ACHN (cell line): ENCODE data around the gene RNASE1.
"Not testable (repeated sequence)": the region's sequence is repeated elsewhere in the genome, so short reads cannot be mapped to it uniquely, and the experiment has no call there.

Experiments used
- DNase-seq: peaks from one replicate; pipeline ENCODE4 v3.0.0-alpha.2; 2015
- in situ Hi-C: cut with HindIII; loops from 2 replicates; pipeline ENCODE4 v1.10.0; 2017; ENCODE audit warnings: low sequenced_read_pairs, low pct_ligation_motif_present, low pct_unique_long_range_greater_than_20kb

The RNASE1 gene

DNA sequence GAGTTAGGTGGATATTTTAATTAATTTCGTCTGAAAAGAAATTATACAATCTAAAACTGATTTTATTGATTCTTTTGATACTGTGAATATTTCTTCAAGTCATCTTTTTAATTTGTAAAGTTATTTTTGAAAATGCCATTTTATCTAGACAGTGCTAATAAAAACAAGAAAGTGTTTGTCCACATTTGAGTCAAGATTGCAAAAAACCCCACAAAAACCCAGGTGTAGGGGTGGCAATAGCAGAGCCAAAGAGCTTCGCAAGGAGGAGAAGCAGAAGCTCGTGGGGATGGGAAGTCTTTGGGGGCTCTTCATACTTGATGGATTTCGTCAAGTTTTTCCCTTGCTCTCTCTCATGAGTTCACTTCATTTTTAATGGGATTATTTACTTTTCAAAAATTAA, 15.6 kb downstream of the RNASE1 start:
- DNase-seq, result no peak
- in situ Hi-C loops, result no loop called here

DNA sequence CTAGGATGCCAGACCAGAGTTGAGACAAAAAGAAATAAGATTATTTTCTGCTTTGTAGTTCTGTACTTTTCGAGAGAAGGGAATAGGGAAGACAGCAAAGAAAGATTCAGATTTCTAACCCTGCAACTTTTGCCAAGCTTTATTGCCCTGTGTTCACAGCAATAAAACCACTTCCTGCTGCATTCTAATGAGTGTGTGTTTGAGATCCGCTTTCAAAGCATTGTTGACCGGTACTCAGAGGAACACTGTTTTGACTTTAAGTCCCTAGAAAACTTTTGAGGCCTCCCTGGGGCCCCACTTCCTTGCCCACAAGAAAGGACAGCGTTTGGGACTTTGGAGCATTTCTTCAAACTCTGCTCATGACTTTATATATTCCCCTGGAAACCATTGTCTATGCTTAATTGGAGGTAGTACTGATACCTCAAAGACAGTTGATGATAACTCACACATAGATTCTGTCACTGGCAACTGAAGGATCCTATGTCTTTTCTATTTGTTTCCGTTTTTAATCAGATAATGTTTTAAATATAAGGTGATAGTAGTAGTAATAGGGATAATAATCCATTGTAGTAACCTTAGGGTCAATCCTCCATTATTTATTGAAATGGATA, 20.3 kb downstream of the RNASE1 start:
- in situ Hi-C loops, result no loop called here
- DNase-seq, result no peak

DNA sequence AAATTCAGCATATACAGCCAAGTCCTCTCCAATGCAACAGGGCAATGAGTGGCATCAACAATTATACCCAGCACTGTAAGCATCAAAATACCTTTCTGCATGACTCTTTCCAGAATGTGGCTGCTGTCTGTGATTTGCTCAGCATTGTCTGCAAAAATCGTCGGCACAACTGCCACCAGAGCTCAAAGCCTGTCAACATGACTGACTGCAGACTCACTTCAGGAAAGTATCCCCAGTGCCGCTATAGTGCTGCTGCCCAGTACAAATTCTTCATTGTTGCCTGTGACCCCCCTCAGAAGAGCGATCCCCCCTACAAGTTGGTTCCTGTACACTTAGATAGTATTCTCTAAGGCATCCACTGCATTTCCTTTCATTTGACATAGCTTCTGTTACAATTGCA, 20.8 kb downstream of the RNASE1 start:
- no peak for DNase-seq
- in situ Hi-C loops, result no loop called here

DNA sequence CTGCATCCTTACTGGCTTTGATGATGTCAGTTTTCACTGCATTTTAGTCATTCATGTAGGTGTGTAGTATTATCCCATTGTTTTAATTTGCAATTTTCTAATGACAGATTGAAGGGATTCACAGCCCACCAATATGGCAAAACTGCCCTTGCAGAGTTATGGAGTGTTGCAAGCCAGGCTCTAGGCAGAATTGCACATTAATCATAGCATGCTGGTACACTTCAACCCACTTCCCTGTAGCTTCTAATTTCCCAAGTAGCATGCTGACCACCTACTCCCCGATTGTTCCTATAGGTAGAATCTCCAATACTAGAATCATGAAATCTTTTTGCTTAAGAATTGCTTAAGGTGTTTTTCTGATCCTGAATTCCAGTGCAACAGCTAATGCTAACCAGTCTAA, 26.7 kb downstream of the RNASE1 start:
- no peak for DNase-seq
- in situ Hi-C loops, result no loop called here

DNA sequence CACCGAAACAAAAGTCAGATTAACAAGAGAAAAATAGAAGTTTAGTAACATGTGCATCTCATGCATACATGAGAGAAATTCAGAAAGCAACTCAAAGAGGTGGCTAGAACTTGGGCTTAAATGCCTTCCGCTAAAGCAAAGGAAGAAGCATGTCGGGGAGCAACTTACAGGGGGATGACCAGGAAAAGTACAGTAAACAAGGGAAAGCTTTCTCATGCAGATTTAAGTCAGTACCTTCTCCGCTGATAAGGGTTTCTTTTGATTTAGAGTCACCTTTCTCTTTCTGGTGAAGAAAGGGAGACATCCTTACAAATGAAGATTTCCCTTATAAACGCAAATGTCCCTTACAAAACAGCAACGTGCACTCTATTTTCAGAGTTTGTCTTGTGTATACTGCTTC, 27.6 kb downstream of the RNASE1 start:
- no peak for DNase-seq

DNA sequence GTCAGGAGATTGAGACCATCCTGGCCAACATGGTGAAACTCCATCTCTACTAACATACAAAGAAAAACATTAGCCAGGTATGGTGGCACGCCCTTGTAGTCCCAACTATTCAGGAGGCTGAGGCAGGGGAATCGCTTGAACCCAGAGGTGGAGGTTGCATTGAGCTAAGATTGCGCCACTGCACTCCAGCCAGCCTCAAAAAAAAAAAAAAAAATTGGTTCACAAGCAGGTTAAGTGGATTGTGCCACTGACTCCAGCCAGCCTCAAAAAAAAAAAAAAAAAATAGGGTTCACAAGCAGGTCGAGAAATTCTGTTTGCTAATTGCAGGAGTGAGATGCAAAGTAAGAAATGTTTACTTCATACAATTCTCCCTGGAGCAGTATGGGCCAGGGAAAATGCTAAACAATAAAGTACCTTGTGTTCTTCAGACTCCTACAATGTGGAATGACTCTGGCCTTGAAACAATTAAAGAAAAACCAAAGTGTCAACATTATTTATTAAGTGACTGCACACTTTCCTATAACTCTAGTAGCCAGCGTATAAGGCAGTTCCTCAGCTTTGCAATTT, 28.3 kb downstream of the RNASE1 start:
- DNase-seq, result no peak
- in situ Hi-C loops, result no loop called here

More for the DNA sequence above, 27.6 kb downstream of the RNASE1 start:
- in situ Hi-C loops, result no loop called here

DNA sequence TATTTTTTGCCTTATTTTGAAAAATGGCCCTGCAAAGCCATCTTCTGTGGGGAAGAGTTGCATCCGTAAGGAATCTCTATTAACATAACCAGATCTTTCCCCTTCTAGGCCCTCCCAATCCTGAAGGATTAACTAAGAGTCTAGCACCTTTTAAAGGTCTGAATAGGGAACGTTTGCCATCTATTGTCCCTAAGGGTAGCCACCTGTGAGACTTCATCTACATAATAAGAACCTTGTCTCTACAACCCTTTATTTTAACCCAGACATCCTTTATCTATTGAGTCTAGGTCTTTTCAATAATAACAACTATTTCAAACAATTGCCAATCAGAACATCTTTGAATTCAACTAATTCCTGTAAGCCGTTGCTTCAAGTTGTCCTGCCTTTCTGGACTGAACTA, 30.0 kb downstream of the RNASE1 start:
- in situ Hi-C loops, result no loop called here

DNA sequence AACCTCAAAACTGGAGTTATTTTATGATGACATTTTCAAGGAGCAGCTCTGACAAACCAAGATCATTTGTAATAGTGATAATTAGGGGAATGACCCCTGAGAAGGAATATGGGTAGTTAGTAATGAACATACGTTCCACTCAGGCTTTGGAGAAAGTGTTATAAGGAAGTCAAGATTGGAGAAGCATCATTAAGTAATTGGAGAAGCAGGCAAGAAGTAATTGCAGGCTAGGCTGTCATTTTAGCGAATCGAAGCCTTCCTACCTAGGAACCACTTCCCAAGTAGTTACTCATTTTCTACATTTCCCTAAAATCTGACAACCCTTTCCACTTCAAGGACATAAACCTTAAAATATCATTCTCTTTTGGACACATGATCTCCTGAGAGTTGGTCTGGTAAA, 33.2 kb downstream of the RNASE1 start:
- in situ Hi-C loops, result no loop called here
- no peak for DNase-seq

More for the DNA sequence above, 30.0 kb downstream of the RNASE1 start:
- DNase-seq, result no peak

DNA sequence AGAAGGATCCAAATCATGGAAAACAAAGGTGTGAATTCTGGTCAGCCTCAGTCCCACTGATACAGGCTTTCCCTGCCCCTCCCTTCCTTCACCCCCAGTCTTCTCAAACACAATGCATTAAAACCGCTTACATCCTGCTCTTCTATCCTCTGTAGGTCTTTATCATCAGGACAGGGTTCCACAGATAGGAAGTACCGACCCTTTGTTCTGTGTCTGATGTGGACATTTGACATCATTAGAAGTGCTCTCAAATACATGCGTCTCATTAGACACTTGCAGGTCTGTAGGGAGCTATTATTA, 34.1 kb downstream of the RNASE1 start:
- no peak for DNase-seq
- in situ Hi-C loops, result no loop called here

DNA sequence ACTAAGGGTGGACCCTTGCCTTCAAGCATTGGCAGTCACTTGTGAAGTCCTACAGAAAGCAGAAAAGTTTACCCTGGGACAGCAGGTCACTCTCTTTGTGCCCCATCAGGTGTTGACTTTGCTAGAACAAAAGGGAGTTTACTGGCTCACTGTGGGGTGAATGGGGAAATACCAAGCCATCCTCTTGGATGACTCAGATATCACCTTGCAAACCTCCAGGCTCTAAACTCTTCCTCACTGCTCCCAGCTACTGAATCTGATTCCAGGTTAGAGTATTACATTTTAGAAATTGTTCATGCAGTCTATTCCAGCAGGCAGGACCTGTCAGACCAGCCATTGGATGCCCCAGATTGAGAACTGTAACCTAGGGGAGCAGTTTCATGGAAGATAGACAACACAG, 41.7 kb downstream of the RNASE1 start:
- in situ Hi-C loops, result no loop called here
- no peak for DNase-seq

DNA sequence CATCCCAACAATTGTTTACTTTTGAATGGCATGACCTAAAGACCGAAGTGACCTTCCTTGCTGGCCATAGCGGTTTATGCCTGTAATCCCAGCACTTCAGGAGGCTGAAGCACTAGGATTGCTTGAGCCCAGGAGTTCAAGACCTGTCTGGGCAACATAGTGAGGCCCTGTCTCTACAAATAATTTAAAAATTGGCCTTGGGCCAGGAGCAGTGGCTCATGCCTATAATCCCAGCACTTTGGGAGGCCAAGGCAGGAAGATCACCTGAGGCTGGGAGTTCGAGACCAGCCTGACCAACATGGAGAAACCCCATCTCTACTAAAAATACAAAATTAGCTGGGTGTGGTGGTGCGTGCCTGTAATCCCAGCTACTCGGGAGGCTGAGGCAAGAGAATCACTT, 43.2 kb downstream of the RNASE1 start:
- DNase-seq, in situ Hi-C loops: not testable (repeated sequence)

DNA sequence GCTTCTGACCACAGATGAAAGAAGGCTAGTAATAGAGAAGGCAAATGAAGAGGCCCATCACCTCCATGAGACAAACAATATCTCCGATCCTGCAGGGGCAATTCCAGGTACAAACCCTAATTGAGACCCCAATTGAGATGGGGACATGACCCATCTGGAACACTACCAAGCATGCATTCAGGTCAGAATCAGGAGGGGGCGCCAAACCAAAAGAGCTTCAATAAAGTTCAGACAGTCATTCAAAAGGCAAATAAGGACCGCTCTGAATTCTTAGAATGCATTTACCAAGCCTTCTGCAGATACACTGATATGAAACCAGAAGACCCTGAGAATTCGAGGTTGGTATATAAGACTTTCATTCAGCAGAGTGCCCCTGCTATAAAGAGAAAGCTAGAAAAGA, 44.7 kb downstream of the RNASE1 start:
- DNase-seq, result no peak
- in situ Hi-C loops, result no loop called here

DNA sequence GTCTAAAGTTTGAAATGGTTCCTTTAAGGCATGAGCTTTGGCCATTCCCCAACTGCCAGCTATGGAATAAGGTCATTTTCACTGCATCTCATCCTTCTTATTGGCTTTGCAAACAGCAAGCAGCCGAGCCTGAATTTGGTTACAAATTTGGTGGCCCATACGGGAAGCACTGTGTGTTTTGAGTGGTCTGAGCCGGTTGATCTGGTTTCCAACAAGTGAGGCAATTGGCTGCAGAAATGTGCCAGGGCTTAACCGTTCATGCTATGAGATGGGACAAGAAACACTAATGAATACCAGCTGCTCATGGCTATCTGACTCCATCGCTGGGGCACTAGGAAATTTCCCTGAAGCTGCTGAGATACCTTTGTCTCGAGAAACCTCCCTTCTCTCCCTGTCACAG, 47.6 kb downstream of the RNASE1 start:
- DNase-seq, result no peak
- in situ Hi-C loops, result no loop called here

DNA sequence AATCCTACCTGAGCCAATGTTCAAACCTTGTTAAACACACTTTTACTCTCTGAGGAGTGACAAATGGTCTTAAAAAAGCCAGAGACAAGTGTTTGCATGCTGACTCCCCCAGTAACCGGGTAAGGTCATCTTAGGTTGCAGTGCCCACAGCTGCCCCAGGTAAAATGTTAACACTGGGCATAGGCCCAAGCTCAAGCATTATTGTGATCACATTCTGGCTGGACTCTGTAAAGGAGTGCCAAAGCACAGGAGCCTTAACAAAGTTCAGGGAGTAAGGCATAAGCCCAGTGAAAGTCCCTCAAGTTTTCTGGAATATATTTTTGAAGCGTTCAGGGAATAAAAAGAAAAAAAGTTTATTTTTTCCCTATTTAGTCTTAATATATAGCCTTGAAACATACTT, 48.3 kb downstream of the RNASE1 start:
- in situ Hi-C loops, result no loop called here
- no peak for DNase-seq

DNA sequence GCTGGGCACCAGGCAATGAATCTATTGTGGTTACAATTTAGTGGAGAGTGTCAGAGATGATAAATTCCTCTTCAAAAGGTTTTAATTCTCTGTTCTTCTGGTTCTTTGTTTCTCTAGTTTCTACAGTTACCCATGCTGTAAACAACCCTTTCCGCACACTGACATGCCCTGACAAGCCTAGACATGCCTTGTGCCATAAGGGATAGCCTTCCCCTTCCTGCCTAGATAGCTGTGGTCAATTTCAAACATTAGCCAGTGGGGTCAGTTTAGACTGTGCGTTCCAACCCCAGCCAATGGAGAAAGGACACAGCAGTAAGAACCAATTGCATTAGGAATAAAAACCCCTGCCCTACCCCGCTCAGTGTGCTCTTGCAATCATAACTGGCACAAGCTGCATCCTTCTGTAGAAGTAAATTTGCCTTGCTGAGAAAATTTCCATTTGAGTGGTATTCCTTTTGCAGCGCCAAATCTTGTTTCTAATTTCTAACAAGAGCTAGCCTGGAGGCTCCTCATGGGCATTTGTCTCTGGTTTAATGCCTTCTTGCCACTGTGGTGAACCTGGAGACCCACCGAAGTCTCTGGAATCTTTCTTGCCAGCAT, 50.6 kb downstream of the RNASE1 start:
- DNase-seq, result no peak
- in situ Hi-C loops, result no loop called here
